Erythroblast (primary cell): Measurements from ENCODE around the gene ZFPM1.

Experiments
- GATA1 ChIP-seq: IDR thresholded peaks from 2 replicates; pipeline ENCODE4 v1.6.1; 2011; ENCODE audit warnings: low read depth, mild to moderate bottlenecking, control low read depth, low read length, moderate library complexity
- POLR2A ChIP-seq: IDR thresholded peaks from 2 replicates; pipeline ENCODE4 v1.6.1; 2011; ENCODE audit warnings: mild to moderate bottlenecking, low read length

- TF ChIP-seq POLR2A (no peak), GATA1 (no peak)
Observed at GRCh38 chr16:88438084-88438870, 14.8 kb upstream of the ZFPM1 start.
